ENCODE data around the gene MS4A13. TPM values are rescaled to one million over a fixed set of nuclear protein-coding genes. Genes with fewer than 3 reads are reported as not detected.
"Not testable (repeated sequence)": the region's sequence is repeated elsewhere in the genome, so short reads cannot be mapped to it uniquely, and the experiment has no call there.

MS4A13 gene
- polyA plus RNA-seq, 3 donors: not detected

DNA sequence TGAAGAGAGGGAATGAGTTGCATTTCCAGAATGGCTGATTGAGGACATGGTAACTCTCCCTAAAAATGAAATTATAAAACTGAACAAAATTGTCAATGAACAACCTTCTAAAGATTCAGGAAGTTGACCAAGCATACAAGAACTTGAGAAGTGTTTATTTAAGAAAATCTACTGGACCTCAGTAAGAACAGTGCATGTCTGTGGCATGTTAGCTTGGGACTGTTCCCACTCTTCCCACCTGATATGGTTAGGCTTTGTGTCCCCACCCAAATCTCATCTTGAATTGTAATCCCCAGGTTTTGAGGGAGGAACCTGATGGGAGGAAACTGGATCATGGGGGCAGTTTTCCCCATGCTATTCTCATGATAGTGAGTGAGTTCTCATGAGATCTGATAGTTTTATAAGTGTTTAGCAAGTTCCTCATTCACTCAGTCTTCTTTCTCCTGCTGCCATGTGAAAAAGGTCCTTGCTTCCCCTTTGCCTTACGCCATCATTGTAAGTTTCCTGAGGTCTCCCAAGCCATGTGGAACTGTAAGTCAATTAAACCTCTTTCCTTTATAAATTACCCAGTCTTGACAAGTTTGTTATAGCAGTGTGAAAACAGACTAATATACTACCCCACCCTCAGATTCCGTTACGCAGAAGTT, 15.4 kb downstream of the MS4A13 start:
- DNase-seq: no peak

DNA sequence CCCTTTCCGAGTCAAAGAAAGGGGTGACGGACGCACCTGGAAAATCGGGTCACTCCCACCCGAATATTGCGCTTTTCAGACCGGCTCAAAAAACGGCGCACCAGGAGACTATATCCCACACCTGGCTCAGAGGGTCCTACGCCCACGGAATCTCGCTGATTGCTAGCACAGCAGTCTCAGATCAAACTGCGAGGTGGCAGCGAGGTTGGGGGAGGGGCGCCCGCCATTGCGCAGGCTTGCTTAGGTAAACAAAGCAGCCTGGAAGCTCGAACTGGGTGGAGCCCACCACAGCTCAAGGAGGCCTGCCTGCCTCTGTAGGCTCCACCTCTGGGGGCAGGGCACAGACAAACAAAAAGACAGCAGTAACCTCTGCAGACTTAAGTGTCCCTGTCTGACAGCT, 17.2 kb downstream of the MS4A13 start:
- DNase-seq: not testable (repeated sequence)

DNA sequence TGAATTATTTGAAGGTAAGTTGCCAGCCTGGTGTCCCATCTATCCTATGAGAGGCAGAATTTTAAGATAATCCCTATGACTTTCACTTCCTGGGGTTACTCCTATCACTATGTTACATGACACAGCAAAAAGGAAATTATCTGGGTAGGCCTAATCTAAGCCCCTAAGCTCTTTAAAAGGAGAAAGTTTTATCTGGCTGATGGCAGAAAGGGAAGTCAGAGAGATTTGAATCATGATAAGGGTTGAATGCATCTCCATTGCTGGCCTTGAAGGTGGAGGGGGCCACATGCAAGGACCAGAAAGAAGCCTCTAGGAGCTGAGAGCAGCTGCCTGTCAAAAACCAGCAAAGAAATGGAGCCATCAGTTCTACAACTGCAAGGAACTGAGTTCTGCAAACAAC, 23.4 kb downstream of the MS4A13 start:
- not testable (repeated sequence) for DNase-seq

DNA sequence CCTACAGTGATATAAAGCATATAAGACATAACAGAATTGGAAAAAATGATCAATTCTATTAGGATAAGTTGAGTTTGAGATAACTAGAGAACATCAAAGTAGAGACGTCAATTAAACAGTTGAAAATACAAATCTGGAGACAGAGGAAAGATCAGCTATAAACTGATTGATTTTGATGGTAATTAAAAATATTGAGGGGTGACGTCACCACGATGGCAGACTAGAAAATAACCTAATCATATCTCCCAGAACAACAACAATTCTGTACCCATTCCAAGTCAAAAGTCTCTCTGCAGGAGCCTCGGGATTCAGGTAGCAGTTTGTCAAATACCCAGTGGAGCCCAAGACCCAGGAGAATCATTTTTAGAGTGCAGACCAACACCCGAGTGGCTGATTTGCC, 28.9 kb downstream of the MS4A13 start:
- no peak for DNase-seq

DNA sequence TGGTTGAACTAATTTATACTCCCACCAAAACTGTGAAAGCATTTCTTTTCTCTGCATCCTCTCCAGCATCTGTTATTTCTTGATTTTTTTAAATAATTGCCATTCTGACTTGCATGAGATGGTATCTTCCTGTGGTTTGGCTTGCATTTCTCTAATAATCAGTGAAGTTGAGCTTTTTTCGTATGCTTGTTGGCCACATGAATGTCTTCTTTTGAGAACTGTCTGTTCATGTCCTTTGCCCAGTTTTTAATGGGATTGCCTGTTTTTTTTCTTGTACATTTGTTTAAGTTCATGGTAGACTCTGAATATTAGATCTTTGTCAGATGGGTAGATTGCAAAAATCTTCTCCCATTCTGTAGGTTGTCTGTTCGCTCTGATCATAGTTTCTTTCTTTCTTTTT, 46.1 kb downstream of the MS4A13 start:
- DNase-seq: no peak

DNA sequence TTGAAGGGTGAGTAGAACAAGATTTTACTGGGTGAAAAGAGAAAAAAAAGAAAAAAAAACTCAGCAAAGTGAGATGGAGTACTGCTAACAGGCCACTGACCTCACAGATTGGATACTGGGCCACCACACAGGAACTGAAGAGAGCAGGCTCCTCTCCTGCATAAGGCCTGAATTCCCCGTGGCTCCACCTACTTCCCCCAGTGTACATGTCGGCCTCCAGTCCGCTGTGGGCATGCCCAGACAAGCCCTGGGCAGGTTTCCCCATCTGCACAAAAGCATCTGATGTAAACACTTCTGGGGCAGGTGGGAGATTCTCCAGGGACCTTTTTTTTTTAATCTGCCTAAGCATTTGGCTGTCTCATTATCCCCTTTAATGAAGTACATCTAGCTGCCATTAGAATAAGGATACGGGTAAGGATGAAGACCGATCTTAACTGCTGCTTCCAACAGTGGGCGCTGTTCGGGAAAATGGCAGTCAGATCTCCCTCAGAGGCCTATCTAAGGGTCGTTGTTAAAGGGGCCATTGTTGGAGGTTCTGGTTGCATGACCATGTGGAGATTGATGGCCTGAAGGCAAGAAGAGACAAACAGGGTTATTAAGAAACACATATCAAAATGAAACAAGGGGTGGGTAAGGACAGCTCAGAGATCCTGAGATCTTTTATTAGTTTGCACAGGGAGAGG, 48.5 kb downstream of the MS4A13 start:
- no peak for DNase-seq

DNA sequence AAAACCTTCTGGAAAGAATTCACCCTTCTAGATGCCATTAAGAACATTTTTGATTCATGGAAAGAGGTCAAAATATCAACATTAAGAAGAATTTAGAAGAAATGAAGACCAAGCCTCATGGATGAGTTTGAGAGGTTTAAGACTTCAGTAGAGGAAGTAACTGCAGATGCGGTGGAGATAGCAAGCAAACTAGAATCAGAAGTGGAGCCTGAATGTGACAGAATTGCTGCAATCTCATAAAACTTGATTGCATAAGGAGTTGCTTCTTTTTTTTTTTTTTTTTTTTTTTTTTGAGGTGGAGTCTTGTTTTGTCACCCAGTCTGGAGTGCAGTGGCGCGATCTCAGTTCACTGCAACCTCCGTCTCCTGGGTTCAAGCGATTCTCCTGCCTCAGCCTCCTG, 51.6 kb downstream of the MS4A13 start:
- no peak for DNase-seq

DNA sequence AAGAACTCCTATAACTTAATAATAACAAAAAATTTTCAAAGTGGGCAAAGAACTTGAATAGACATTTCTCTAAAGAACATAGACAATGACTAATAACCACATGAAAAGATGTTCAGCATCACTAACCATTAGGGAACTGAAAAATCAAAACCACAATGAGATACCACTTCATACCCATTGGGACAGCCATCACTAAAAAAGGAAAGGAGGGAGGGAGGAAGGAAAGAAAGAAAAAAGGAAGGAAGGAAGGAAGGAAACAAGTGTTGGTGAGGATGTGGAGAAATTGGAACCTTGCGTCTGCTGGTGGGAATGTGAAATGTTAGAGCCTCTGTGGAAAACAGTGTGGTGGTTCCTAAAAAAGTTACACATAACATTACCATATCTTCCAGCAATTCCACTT, 55.8 kb downstream of the MS4A13 start:
- no peak for DNase-seq

DNA sequence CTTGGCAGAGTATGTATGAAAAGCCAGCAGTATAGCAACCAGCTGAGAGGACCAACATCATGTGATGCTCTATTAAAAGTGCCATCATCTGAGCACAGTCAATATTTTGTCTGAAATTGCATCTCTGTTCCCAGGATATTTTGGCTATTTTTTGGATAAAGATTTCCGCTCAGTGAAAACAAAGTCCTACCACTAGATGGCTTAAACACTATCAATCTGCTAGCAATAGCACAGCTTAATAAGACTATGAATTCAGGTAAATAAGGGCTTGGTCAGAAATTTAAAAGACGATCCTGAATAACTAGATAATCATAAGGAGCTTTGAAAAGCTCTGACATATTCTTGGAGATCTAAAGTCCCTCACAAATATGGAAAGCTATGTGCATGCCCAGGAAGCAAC, 74.4 kb downstream of the MS4A13 start:
- no peak for DNase-seq

Other genes starting within 250 kb of the MS4A13 start
- gene MS4A4A, start 234.7 kb upstream of the MS4A13 start, polyA plus RNA-seq (ENCODE audit: insufficient read length in 3 of 3): 1 to 10 TPM; 5.1 to 9.9 (median 6.4) TPM
- gene MS4A6E, start 188.1 kb upstream of the MS4A13 start, polyA plus RNA-seq (ENCODE audit: insufficient read length in 3 of 3): not detected
- gene MS4A7, start 136.9 kb upstream of the MS4A13 start, polyA plus RNA-seq (ENCODE audit: insufficient read length in 3 of 3): 1 to 10 TPM; 4.7 to 7.8 (median 7.6) TPM
- gene MS4A14, start 118.9 kb upstream of the MS4A13 start, polyA plus RNA-seq (ENCODE audit: insufficient read length in 3 of 3): under 1 TPM; 0.10 to 0.27 (median 0.16) TPM
- not detected for gene MS4A5, start 85.8 kb upstream of the MS4A13 start, polyA plus RNA-seq (ENCODE audit: insufficient read length in 3 of 3)
- gene MS4A1, start 59.5 kb upstream of the MS4A13 start, polyA plus RNA-seq (ENCODE audit: insufficient read length in 3 of 3): under 1 TPM in 2 of 3 donors, not detected in 1; 0.48 to 0.68 TPM
- gene MS4A12, start 22.6 kb upstream of the MS4A13 start, polyA plus RNA-seq (ENCODE audit: insufficient read length in 3 of 3): not detected
- under 1 TPM in 1 of 3 donors, not detected in 2; 0.06 TPM for gene MS4A8, start 184.2 kb downstream of the MS4A13 start, polyA plus RNA-seq (ENCODE audit: insufficient read length in 3 of 3)
- gene MS4A18, start 209.3 kb downstream of the MS4A13 start, polyA plus RNA-seq (ENCODE audit: insufficient read length in 3 of 3): not detected
- not detected for gene MS4A15, start 241.5 kb downstream of the MS4A13 start, polyA plus RNA-seq (ENCODE audit: insufficient read length in 3 of 3)